KOPT-K1 (cell line): Measurements from ENCODE around the gene TRABD2A.
A peak's percentile ranks its signal among the peaks of the same experiment; 100 is the strongest.

Experiments used
- H3K27ac ChIP-seq: fragments of 200-600 bp; sonication (generic); 2 replicates; pipeline ENCODE4 v1.5.1; 2016; ENCODE audit warnings: antibody characterized with exemption, mild to moderate bottlenecking, low read depth, low read length; ENCODE audit not compliant: poor library complexity, severe bottlenecking
- H3K36me3 ChIP-seq: fragments of 200-600 bp; sonication (generic); 2 replicates; pipeline ENCODE4 v1.5.1; 2017; ENCODE audit warnings: antibody characterized with exemption, mild to moderate bottlenecking, low read length, moderate library complexity; ENCODE audit not compliant: insufficient read depth
- H3K9me3 ChIP-seq: fragments of 200-600 bp; sonication (generic); 2 replicates; pipeline ENCODE4 v1.5.1; 2017; ENCODE audit warnings: antibody characterized with exemption, low read length, mild to moderate bottlenecking; ENCODE audit not compliant: insufficient read depth, poor library complexity, severe bottlenecking

The TRABD2A gene

DNA sequence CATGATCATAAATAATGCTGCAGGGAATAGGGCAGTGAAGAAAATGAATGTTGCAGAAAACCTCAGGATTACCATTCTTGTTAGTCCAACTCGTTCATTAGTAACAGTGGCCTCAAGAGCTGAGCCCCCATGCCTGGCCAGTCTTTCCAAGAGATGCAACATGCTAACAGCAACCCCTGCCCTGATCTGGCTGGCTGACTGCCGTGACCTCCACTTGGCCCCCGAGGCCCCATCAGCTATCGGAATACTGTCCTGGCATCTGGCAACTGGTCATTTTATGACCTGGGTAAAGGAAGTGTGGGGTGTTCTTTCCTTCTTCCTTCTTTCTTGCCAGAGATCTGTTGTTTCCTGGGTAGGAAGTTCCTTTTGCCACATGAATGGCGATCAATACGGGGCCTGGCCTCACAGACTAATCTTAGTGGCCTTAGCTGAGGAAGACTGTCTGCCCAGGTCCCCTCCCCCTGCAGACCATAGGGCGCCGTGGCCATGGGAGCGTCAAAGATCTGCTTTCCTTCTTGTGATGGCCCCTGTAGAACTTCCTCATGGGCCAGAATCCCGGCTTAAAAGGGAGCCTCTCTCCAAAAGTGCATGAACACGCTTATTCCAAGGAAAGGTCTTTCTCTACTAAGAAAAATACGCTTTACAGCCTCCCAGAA, 10.6 kb upstream of the TRABD2A start:
- H3K9me3 ChIP-seq, result no peaks in the 10 kb centered on the region
- H3K36me3 ChIP-seq, result no peaks in the 10 kb centered on the region
- no peak overlapping the region for H3K27ac ChIP-seq

DNA sequence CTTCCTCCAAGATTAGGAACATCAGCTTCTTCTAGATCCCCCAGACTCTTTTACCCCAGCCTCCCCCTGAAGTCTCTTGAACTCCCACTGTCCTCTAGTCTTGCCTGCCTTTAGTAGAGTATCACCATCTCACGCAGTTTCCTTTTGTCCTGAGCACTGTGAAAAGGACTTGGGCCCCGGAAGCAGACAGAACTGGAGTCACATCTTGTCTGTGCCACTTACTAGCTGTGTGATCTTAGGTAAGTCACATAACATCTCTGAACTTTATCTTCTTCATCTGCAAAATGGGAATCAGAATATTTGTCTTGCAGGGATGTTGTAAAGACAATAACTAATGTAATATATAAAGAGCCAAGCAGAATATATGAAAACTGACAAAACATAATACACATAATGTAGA, 8.4 kb upstream of the TRABD2A start:
- Histone ChIP-seq H3K36me3 (no peaks in the 10 kb centered on the region), H3K27ac (peak overlapping the region; percentile 67), H3K9me3 (no peaks in the 10 kb centered on the region)

- Histone ChIP-seq H3K9me3 (no peaks in the 10 kb centered on the region), H3K27ac (peak overlapping the region; percentile 67), H3K36me3 (no peaks in the 10 kb centered on the region)
Measured at GRCh38 chr2:84888401-84889276, 7.8 kb upstream of the TRABD2A start.

- no peaks in the 10 kb centered on the region for H3K36me3 ChIP-seq
- H3K9me3 ChIP-seq, result no peaks in the 10 kb centered on the region
- H3K27ac ChIP-seq, result no peak overlapping the region
Measured at GRCh38 chr2:84886791-84887190, 5.9 kb upstream of the TRABD2A start.

GRCh38 chr2:84885111-84885510, 4.2 kb upstream of the TRABD2A start:
- Histone ChIP-seq H3K9me3 (no peaks in the 10 kb centered on the region), H3K27ac (no peak overlapping the region), H3K36me3 (no peaks in the 10 kb centered on the region)

GRCh38 chr2:84884449-84884848, 3.6 kb upstream of the TRABD2A start:
- H3K36me3 ChIP-seq, result no peaks in the 10 kb centered on the region
- H3K9me3 ChIP-seq, result no peaks in the 10 kb centered on the region
- no peak overlapping the region for H3K27ac ChIP-seq

- Histone ChIP-seq H3K27ac (no peak overlapping the region), H3K9me3 (no peaks in the 10 kb centered on the region), H3K36me3 (no peaks in the 10 kb centered on the region)
Measured at GRCh38 chr2:84882775-84883550, 2.1 kb upstream of the TRABD2A start.

DNA sequence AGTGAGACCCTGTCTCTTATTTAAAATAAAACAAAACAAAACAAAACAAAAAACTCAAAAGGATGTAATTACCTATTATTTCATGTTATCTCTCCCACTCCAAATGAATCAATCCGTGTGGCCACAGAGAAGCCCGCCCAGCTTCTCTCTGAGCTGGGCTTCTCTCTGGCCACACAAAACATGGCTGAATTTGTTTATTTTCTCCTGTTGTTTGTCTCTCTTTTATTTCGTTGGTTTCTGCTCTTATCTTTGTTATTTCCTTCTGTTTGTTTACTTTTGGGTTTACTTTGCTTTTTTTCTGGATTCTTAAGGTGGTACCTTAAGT, 1.5 kb upstream of the TRABD2A start:
- H3K27ac ChIP-seq, result no peak overlapping the region
- no peaks in the 10 kb centered on the region for H3K9me3 ChIP-seq
- H3K36me3 ChIP-seq, result no peaks in the 10 kb centered on the region

GRCh38 chr2:84881581-84882413, 913 bp upstream of the TRABD2A start:
- Histone ChIP-seq H3K36me3 (no peaks in the 10 kb centered on the region), H3K27ac (no peak overlapping the region), H3K9me3 (no peaks in the 10 kb centered on the region)

- Histone ChIP-seq H3K27ac (no peak overlapping the region), H3K36me3 (no peaks in the 10 kb centered on the region), H3K9me3 (no peaks in the 10 kb centered on the region)
Measured at GRCh38 chr2:84880395-84880644, 564 bp downstream of the TRABD2A start.

DNA sequence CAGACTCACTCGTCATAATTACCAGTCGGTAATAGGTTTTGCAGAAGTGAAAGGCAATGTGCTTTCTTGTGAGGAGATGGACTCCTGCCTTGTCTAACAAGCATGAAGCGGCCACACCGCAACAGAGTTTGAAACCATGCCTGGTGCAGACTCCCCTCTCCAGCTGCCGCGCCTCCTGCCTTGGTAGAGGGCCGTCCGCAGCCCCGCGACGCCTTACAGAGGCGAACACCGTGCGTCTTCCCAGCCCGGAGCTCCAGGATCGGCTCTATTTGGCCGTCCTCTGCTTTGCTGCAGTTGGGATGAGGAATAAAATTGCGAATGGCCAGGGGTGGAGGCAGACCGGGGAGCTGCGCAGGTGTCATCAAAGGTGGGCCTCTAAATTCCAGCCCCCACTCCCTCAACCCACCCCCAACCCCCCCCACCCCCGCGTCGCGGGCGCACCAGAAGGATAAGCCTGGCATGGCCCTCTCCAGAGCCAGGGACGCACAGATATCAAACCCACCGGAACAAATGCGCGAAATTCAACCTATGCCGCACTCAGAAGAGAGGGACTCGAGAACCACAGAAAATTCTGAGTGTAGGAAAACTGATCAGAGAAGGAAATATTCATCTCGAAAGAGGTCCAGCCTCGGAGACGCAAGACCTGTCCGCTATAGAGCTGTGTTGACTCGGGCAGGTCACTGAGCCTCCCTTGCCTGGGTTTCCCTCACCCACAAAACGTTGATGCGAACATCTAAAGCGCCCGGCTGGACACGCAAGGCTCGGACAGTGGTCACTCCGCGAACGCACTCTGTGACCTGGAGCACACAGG, 1.1 kb downstream of the TRABD2A start:
- no peak overlapping the region for H3K27ac ChIP-seq

DNA sequence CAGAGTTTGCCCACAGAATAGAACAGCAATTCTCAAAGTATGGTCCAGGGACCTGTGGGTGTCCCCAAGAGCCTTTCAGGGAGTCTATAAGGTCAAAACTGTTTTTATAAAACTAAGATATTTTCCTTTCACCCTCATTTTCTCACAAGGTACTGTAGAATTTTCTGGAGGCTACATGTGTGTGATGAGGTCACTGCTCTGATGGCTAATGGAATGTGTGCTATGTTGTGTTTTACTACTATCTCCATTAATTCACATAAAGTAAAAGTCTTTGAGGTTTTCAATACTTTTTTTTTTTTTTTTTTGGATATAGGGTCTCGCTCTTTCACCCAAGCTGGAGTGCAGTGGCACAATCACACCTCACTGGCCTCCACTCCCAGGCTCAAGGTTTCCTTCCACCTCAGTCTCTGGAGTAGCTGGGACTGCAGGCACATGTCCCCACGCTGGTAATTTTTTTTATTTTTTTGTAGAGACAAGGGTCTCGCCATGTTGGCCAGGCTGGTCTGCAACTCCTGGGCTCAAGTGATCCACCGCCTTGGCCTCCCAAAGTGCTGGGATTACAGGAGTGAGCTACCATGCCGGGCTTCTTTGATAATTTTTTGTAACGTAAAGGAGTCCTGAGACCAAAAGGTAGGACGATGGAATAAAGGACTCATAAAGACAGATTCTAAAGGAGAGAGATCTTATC, 1.8 kb downstream of the TRABD2A start:
- no peaks in the 10 kb centered on the region for H3K36me3 ChIP-seq
- H3K27ac ChIP-seq, result no peak overlapping the region
- no peaks in the 10 kb centered on the region for H3K9me3 ChIP-seq

More for the DNA sequence above, 1.1 kb downstream of the TRABD2A start:
- H3K36me3 ChIP-seq, result no peaks in the 10 kb centered on the region
- no peaks in the 10 kb centered on the region for H3K9me3 ChIP-seq

DNA sequence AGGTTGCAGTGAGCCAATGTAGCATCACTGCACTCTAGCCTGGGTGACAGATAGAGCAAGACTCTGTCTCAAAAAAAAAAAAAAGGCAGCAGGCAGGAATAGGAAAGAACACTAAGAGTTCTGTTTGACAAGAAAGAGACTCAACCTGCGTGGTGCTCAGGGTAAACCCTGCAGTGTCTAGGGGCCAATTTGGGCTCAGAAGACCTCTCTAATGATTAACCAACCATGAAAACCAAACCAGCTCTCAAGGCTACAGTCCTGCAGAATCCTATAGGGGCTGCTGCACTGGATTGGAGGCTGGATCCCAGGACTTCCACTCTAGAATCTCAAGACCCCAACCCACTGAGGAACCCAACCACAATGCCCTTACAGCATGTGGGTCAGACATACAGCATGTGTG, 2.4 kb downstream of the TRABD2A start:
- Histone ChIP-seq H3K9me3 (no peaks in the 10 kb centered on the region), H3K27ac (no peak overlapping the region)

DNA sequence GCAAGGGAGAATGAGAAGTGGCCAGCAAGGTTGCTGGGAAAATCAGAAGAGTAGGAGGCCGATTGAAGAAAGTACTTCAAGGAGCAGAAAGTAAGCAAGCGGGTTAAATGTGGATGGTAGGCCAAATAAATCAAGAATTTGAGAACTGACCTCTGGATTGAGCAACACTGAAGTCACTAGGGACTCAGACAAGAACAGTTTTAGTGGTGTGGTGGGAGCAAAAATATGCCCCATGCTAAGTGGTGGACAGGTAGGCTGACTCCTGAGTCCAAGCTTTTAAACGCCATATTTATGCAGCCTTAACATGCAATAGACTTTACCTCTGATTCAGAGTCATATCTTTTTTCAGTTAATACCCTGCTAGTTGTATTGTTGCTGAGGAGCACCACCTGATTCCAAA, 4.5 kb downstream of the TRABD2A start:
- Histone ChIP-seq H3K9me3 (no peaks in the 10 kb centered on the region), H3K36me3 (no peaks in the 10 kb centered on the region), H3K27ac (no peak overlapping the region)

More for the DNA sequence above, 2.4 kb downstream of the TRABD2A start:
- H3K36me3 ChIP-seq, result no peaks in the 10 kb centered on the region
